HG03565 (cell line): Measurements from ENCODE around the gene DRC3.
"Not testable (repeated sequence)": the region's sequence is repeated elsewhere in the genome, so short reads cannot be mapped to it uniquely, and the experiment has no call there.

Experiments
- ATAC-seq: cut with Tn5 transposase; IDR thresholded peaks from one replicate; pipeline ENCODE4 v1.9.1; 2021; ENCODE audit warnings: mild to moderate bottlenecking, moderate library complexity; ENCODE audit not compliant: unreplicated experiment

Gene DRC3

DNA sequence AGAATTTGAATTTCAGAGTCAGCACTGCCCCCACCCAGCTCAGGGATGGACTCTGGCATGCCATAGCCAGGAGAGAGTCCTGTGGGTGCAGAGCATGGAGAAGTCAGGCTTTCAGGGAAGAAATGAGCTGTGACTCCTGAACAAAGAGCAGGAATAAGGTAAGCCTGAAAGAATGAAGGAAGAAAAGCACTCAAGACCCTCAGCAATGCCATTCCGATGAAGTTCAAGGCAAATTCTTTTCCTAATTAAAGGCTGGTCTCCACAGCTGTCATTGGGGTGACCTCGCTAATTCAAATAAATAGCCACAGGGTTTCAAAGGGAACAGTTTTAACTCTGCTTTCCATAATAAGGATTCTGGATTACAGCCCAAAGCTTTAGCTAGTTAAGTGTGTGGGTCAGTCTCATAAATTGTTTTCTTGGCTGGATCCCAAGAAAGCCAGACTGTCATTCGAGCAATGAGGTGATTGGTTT lies 32.2 kb upstream of the DRC3 start:
- ATAC-seq = no peak

DNA sequence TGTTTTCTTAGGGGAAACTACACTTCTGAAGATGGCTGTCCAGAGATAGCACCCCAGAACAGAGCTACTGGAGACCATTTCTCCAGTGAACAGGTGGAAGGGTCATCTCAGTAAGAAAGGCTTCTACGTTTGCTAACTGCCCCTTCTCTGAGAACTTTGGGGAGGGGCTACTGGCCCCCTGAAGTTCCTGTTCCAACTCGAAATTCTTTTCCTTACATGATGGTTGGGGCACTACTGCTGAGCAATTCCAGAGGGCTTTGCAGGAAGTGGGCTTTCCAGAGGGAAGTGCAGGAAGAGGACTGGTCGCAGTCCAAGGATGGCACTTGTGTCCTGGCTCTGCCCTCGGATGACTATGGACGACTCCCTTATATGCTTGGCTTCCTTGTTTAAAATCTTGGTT lies 31.6 kb upstream of the DRC3 start:
- no peak for ATAC-seq

DNA sequence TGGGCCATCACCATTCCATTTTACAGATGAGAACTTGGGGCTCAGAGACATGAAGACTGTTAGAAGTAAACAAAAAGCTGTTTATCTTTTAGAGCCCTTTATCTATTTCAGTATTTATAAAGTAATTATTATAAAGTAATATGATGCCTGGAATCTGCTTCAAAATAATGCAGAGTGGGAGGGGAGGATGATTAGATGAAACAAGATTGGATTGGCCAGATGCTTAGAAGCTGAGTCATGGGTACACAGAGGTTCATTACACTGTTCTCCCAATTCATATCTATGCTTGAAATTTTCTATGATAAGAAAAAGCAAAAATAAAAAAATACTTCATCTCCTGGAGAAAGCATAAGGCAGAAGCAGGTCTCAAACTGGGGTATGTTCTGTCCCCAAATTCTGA lies 29.8 kb upstream of the DRC3 start:
- no peak for ATAC-seq

DNA sequence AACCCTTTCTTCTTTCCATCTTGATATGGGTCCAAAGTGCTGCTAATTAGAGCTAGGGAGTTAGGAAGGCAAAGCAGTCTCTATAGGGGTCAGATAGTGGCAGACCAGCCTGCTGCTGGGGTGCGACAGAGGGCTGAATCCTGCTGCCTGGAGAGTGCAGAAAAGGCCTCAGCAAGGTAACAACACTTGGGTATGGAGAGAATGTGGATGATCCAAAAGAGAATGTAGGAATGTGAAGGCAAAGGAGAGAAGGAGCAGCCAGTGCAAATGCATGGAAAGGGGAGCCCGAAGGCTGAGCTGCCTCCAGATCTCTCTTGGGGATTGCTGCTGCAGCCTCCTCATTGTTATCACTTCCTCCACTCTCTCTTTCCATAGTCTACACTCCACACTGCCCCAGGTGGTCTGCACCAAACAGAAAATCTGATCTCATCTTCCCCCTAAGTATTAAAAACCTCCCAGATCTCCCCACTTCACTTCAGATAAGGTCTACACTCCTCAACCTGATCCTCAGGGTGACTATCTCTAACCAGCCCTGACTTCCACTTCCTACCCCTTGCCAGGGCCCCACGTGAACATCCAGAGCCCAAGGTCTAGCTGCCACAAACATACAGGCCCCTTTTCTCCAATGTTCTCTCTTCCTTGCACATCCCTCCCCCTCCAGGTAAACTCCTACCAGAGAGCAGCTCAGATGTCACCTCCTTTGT lies 29.2 kb upstream of the DRC3 start:
- no peak for ATAC-seq

- no peak for ATAC-seq
These were observed 28.4 kb upstream of the DRC3 start for GRCh38 chr17:17944242-17944641.

GRCh38 chr17:17944743-17945142 lies 27.9 kb upstream of the DRC3 start:
- ATAC-seq = no peak

DNA sequence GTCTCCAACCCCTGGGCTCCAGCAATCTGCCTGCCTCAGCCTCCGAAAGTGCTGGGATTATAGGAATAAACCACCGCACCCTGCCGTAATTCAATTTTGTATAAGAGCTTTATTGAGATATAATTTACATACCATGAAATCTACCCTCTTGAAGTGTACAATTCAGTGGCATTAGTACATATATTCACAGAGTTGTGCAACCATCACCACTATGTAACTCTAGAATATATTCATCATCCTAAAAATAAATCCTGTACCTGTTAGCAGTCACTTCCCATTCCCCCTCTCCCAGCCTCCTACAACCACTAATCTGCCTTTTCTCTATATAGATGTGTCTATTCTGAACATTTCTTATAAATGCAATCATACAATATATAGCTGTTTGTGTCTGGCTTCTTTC lies 26.6 kb upstream of the DRC3 start:
- ATAC-seq = no peak

- ATAC-seq = no peak
These were observed 25.4 kb upstream of the DRC3 start for GRCh38 chr17:17947309-17947708.

DNA sequence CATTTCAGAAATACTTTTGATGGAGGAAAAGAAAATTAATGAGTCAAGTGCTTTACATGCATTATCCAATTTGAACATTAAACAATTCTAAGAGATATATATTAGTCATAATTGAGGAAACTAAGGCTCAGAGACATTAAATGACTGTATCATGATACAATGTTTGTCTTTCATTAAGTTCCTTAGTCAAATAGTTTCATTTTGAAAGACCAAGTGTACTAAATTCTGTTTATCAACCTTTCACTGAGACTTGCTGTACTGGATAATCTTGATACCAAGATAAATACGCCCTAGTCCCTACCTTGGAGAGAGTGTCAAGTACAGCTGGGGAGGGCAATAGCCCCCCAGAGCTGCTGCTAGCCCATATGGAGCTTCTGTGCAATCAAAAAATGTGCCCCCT lies 24.7 kb upstream of the DRC3 start:
- no peak for ATAC-seq

DNA sequence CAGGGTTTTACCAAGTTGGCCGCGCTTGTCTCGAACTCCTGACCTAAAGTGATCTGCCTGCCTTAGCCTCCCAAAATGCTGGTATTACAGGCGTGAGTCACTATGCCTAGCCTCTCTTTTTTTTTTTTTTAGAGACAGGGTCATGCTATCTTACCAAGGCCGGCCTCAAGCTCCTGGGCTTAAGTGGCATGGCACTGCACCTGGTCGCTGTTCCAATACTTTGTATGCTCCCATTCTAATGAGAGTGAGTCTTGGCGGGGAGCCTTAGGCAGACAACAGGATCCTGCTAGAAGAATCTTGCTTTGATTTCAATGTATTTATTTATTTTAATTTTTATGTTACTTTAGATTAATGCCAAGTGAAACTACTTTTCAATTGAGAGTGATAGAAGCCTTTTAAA lies 22.3 kb upstream of the DRC3 start:
- ATAC-seq = no peak

- no peak for ATAC-seq
These were observed 21.9 kb upstream of the DRC3 start for GRCh38 chr17:17950806-17951205.

DNA sequence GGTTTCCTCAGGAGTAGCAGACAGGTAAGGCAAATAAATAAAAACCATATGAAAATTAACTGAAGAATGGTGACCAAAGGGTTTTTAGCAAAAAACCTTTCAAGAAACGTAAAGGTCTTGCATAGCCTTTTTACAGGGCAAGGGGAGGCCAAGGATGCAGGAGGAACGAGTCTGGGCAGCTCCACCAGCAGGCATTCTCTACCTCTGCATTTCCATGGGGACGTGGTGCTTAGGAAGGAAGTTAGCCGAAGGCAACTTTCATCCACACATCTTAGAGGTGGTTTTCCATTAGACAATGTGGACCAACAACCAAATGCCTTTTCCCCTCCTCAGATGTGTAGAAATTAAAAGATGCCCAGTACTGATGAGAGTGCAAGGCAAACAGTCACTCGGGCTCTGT lies 21.1 kb upstream of the DRC3 start:
- ATAC-seq = no peak

GRCh38 chr17:17952691-17953090 lies 20.0 kb upstream of the DRC3 start:
- ATAC-seq = no peak

DNA sequence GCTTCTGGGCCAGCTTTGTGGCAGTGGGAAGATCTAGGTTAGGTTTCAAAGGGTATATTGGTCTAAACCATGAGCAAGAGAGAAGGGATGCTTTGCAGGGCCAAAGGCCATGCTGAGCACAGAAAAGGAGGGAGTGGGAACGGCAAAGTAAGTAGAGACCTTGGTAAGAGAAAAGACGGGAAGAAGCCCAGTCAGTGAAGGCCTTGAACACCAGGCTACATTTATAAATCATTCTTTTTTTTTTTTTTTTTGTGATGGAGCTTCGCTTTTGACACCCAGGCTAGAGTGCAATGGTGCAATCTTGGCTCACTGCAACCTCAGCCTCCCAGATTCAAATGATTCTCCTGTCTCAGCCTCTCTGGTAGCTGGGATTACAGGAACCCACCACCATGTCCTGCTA lies 18.6 kb upstream of the DRC3 start:
- no peak for ATAC-seq

GRCh38 chr17:17955790-17956341 lies 16.8 kb upstream of the DRC3 start:
- ATAC-seq = not testable (repeated sequence)

- ATAC-seq = no peak
These were observed 15.1 kb upstream of the DRC3 start for GRCh38 chr17:17957584-17957916.

DNA sequence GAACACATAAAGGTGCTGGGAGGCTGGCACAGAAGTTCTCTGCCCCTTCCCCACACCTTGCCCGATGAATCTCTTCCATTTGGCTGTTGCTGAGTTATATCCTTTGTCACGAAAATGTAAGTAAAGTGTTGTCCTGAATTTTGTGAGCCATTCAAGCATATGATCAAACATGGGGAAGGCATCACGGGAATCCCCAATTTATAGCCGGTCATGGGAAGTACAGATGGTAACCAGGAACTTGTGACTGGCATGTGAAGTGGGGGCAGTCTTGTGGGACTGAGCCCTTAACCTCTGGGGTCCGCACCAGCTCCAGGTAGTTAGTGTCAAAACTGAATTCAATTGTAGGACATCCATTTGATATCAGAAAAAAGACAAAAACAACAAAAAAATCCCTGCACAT lies 13.7 kb upstream of the DRC3 start:
- no peak for ATAC-seq

- no peak for ATAC-seq
These were observed 12.9 kb upstream of the DRC3 start for GRCh38 chr17:17959520-17960361.

GRCh38 chr17:17960500-17961030 lies 12.1 kb upstream of the DRC3 start:
- no peak for ATAC-seq

- ATAC-seq = no peak
These were observed 9.6 kb upstream of the DRC3 start for GRCh38 chr17:17963066-17963465.

GRCh38 chr17:17963694-17964436 lies 8.8 kb upstream of the DRC3 start:
- no peak for ATAC-seq
